DMS153 treated with DMSO at 0.1 percent for 48 hours (cell line): Measurements from ENCODE around the gene TRIM69.
A peak's percentile ranks its signal among the peaks of the same experiment; 100 is the strongest.

Experiments
- DNase-seq: peaks from one replicate; lab custom pipeline; 2025; ENCODE audit not compliant: unreplicated experiment; lab: John Stamatoyannopoulos, UW

Gene TRIM69

GRCh38 chr15:44802336-44802735 lies 66.0 kb downstream of the TRIM69 start:
- DNase-seq, result no peak

GRCh38 chr15:44804298-44805046 lies 68.1 kb downstream of the TRIM69 start:
- DNase-seq, result no peak

- DNase-seq, result no peak
Measured at GRCh38 chr15:44808557-44808956, 72.2 kb downstream of the TRIM69 start.

GRCh38 chr15:44810237-44810636 lies 73.9 kb downstream of the TRIM69 start:
- no peak for DNase-seq

- DNase-seq, result peak; percentile 45
Measured at GRCh38 chr15:44811337-44811736, 75.0 kb downstream of the TRIM69 start.

GRCh38 chr15:44812029-44812517 lies 75.7 kb downstream of the TRIM69 start:
- peak; percentile 90 for DNase-seq

GRCh38 chr15:44813231-44813630 lies 76.9 kb downstream of the TRIM69 start:
- DNase-seq, result no peak
